Activated B cell treated with CpG ODN at 0.5 μM for 24 hours (primary cell): ENCODE results near the gene ENDOD1. TPM values are rescaled to one million over a fixed set of nuclear protein-coding genes. Genes with fewer than 3 reads are reported as not detected.
"Not testable (repeated sequence)": the region's sequence is repeated elsewhere in the genome, so short reads cannot be mapped to it uniquely, and the experiment has no call there.

Source experiments
- ATAC-seq: fragments of 200-7000 bp; cut with Tn5 transposase; one replicate; pipeline ENCODE4 v1.10.0; 2021; ENCODE audit warnings: low read depth, mild to moderate bottlenecking, moderate library complexity
- CTCF ChIA-PET: fragments of 350-600 bp; sonication (Branson Sonifier 250); formaldehyde crosslinking; loops from one replicate; lab custom pipeline; 2021; ENCODE audit warnings: antibody characterized with exemption; lab: Charles Lee
- POLR2A ChIA-PET: fragments of 350-600 bp; sonication (Branson Sonifier 250); formaldehyde crosslinking; loops from one replicate; lab custom pipeline; 2021; ENCODE audit warnings: antibody characterized with exemption; lab: Charles Lee
- DNase-seq: peaks from one replicate; pipeline ENCODE4 v3.0.0; 2022
- H3K27ac Mint-ChIP-seq: one replicate; pipeline ENCODE4 v1.8.0; 2020; ENCODE audit warnings: mixed read lengths
- H3K27me3 Mint-ChIP-seq: one replicate; pipeline ENCODE4 v1.8.0; 2021; ENCODE audit warnings: mixed read lengths
- H3K36me3 Mint-ChIP-seq: one replicate; pipeline ENCODE4 v1.8.0; 2021; ENCODE audit warnings: low read depth, mixed read lengths
- H3K4me1 Mint-ChIP-seq: one replicate; pipeline ENCODE4 v1.8.0; 2021; ENCODE audit warnings: mixed read lengths
- H3K4me3 Mint-ChIP-seq: one replicate; pipeline ENCODE4 v1.8.0; 2020; ENCODE audit warnings: mild to moderate bottlenecking, mixed read lengths
- H3K9me3 Mint-ChIP-seq: one replicate; pipeline ENCODE4 v1.8.0; 2020; ENCODE audit warnings: mixed read lengths
- intact Hi-C: fragments of 100-400 bp; cut with micrococcal nuclease; formaldehyde crosslinking; loops from one replicate; pipeline ENCODE4 v1.15.1; 2024
- total RNA-seq: library from RNA; stranded (reverse); gene quantifications from 2 replicates; pipeline ENCODE4 v1.2.3, GENCODE V29; 2022
- TF ChIP-seq, protein P1 (sequence below): fragments of 200-600 bp; IDR thresholded peaks from one replicate; pipeline ENCODE4 v1.8.0; 2022; ENCODE audit warnings: antibody characterized with exemption, mild to moderate bottlenecking

The ENDOD1 gene
- total RNA-seq, 1 donor from 2014 or later, result 9.8 TPM

DNA sequence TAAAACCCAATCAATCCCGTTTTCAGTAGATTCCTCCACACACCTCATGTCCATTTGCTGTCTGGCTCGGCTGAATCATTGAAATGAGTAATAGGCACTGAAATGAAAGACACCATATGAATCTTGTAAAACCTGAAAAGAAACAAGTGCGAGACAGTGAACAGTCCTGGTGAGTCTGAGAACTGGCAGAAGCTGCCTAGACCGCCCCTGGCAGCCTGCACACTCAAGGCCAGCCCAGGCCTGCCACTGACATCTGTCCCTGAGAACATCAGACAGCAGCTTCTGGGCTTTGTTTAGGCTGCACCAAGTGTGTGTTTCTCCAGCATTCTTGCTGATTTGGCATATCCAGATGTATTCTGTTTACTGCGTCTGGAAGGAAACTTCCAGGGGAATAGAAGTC lies 44.8 kb downstream of the ENDOD1 start:
- Mint-ChIP-seq H3K4me3 (no peak overlapping the region), H3K27me3 (no peaks in the 10 kb centered on the region), H3K36me3 (peaks cover 20% of the 10 kb centered on the region), H3K9me3 (no peaks in the 10 kb centered on the region), H3K4me1 (peaks cover 5% of the 10 kb centered on the region), H3K27ac (no peak overlapping the region)
- TF ChIP-seq, protein P1, sequence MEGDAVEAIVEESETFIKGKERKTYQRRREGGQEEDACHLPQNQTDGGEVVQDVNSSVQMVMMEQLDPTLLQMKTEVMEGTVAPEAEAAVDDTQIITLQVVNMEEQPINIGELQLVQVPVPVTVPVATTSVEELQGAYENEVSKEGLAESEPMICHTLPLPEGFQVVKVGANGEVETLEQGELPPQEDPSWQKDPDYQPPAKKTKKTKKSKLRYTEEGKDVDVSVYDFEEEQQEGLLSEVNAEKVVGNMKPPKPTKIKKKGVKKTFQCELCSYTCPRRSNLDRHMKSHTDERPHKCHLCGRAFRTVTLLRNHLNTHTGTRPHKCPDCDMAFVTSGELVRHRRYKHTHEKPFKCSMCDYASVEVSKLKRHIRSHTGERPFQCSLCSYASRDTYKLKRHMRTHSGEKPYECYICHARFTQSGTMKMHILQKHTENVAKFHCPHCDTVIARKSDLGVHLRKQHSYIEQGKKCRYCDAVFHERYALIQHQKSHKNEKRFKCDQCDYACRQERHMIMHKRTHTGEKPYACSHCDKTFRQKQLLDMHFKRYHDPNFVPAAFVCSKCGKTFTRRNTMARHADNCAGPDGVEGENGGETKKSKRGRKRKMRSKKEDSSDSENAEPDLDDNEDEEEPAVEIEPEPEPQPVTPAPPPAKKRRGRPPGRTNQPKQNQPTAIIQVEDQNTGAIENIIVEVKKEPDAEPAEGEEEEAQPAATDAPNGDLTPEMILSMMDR, result no peak
- DNase-seq, result no peak
- intact Hi-C loops, result no loop called here
- ChIA-PET POLR2A (no interaction called here), CTCF (no interaction called here)
- ATAC-seq, result no peak

DNA sequence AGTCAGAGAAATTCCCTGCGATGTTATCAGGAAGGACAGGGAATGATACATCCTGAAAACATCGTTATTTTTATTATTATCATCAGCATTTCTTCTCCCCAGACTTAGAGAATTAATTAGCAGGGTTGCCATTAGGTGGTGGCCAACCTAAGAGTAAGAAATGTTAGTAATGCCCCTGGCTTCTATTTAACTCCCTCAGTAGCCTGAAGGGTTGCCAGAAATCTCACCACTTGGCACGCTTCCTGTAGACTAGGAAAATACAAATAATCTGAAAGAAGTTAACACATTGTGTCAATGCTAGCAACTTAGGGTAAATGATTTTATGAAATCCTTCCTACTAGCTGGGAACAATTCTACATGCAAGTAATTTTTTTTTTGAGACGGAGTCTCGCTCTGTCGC lies 45.5 kb downstream of the ENDOD1 start:
- peaks cover 5% of the 10 kb centered on the region for H3K4me1 Mint-ChIP-seq
- H3K4me3 Mint-ChIP-seq, result no peak overlapping the region
- ATAC-seq (no peak), DNase-seq (no peak)
- TF ChIP-seq, protein P1, result no peak
- intact Hi-C loops, result no loop called here
- peaks cover 15% of the 10 kb centered on the region for H3K36me3 Mint-ChIP-seq
- H3K27me3 Mint-ChIP-seq, result no peaks in the 10 kb centered on the region
- ChIA-PET CTCF (no interaction called here), POLR2A (no interaction called here)
- H3K27ac Mint-ChIP-seq, result no peak overlapping the region
- H3K9me3 Mint-ChIP-seq, result no peaks in the 10 kb centered on the region

DNA sequence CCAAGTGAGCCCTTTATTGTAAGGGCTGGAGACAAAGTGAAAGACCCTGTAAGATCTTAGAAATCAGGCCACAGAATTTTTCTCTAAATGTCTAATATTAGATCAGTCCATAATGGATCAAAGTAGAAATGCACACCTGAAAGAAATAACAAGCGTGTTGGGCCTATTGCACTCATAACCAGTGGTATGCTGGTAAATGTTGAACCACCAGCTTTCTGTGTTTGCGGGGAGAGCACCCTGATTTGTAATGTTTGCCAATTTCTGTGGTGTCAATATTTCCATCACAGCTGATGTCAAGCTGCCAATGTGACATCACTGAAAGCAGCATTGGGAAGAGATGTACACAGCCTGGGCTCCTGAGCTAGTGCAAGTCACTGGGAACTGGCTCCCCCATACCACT lies 46.2 kb downstream of the ENDOD1 start:
- DNase-seq (no peak), ATAC-seq (no peak)
- POLR2A ChIA-PET, result interaction anchor here (0.7 kb wide), 1 partner anchor 42 kb away, joined by 5 read pairs; no protein-coding TSS in a partner anchor
- no peak overlapping the region for H3K27ac Mint-ChIP-seq
- TF ChIP-seq, protein P1, result no peak
- no peaks in the 10 kb centered on the region for H3K9me3 Mint-ChIP-seq
- intact Hi-C loops, result no loop called here
- CTCF ChIA-PET, result interaction anchor here (6.2 kb wide), 1 partner anchor 66 kb away, joined by 90 read pairs; the partner anchor contains the start of gene SRSF8
- peaks cover 5% of the 10 kb centered on the region for H3K4me1 Mint-ChIP-seq
- H3K4me3 Mint-ChIP-seq, result no peak overlapping the region
- no peaks in the 10 kb centered on the region for H3K27me3 Mint-ChIP-seq
- peaks cover 13% of the 10 kb centered on the region for H3K36me3 Mint-ChIP-seq

DNA sequence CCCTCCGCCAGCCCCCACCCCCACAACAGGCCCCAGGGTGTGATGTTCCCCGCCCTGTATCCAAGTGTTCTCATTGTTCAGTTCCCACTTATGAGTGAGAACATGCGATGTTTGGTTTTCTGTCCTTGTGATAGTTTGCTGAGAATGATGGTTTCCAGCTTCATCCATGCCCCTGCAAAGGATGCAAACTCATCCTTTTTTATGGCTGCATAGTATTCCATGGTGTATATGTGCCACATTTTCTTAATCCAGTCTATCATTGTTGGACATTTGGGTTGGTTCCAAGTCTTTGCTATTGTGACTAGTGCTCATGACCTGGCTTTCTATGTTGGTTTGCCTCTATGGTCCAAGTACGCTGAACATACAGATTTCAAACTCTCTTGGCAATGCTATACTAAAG lies 47.1 kb downstream of the ENDOD1 start:
- ATAC-seq, H3K4me3 Mint-ChIP-seq, H3K27ac Mint-ChIP-seq, H3K9me3 Mint-ChIP-seq, DNase-seq, H3K4me1 Mint-ChIP-seq, intact Hi-C loops, H3K27me3 Mint-ChIP-seq: not testable (repeated sequence)
- ChIA-PET POLR2A (interaction anchor here (1.1 to 2.0 kb wide), 2 partner anchors 48 to 163 kb away, joined by 4 to 5 read pairs; partner anchors contain the start of genes CWC15 and KDM4D), CTCF (interaction anchor here (1.6 to 6.2 kb wide), 2 partner anchors 38 to 67 kb away, joined by 4 to 90 read pairs; partner anchors contain the start of gene SRSF8)
- peaks cover 13% of the 10 kb centered on the region for H3K36me3 Mint-ChIP-seq

DNA sequence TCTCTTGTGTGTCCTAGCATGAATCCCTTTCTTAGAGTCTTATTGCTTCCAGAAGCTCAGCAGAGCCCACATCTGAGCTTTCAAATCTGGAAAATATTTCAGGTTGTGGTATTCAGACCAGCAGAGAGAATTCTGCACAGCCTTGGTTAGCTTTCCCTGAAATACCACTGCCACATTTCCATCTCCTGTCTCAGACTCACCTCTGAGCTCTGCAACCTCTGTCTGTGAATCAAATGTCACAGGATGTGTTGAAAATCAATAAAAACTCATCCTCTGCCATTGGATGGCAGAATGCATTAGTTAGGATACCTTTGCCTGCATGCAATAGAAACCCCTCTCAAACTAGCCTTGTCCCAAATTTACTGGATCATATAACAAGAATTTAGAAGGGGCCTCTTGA lies 47.7 kb downstream of the ENDOD1 start:
- H3K4me1 Mint-ChIP-seq, result peaks cover 5% of the 10 kb centered on the region
- TF ChIP-seq, protein P1, result no peak
- peaks cover 9% of the 10 kb centered on the region for H3K36me3 Mint-ChIP-seq
- H3K4me3 Mint-ChIP-seq, result no peak overlapping the region
- intact Hi-C loops, result no loop called here
- DNase-seq (no peak), ATAC-seq (no peak)
- CTCF ChIA-PET, result interaction anchor here (0.9 to 6.2 kb wide), 8 partner anchors 10 to 164 kb away, joined by 3 to 90 read pairs (median 4); partner anchors contain the start of gene SRSF8
- H3K9me3 Mint-ChIP-seq, result no peaks in the 10 kb centered on the region
- POLR2A ChIA-PET, result interaction anchor here (1.0 to 2.0 kb wide), 3 partner anchors 48 to 164 kb away, joined by 4 to 7 read pairs (median 5); partner anchors contain the start of genes CWC15, KDM4D and SRSF8
- no peak overlapping the region for H3K27ac Mint-ChIP-seq
- H3K27me3 Mint-ChIP-seq, result no peaks in the 10 kb centered on the region
